IMR-90 (cell line): Measurements from ENCODE around the gene LARGE2. TPM values are rescaled to one million over a fixed set of nuclear protein-coding genes. Genes with fewer than 3 reads are reported as not detected.

Source experiments
- ATAC-seq: fragments of 200-7000 bp; cut with Tn5 transposase; 2 replicates; pipeline ENCODE4 v1.9.1; 2020; ENCODE audit warnings: low read depth, mild to moderate bottlenecking, moderate library complexity
- BruUV-seq: library from RNA; stranded (reverse); fragments of 400-500 nt; replicated peaks from 2 replicates; lab custom pipeline; 2021; lab: Mats Ljungman, UMichigan
- CTCF ChIA-PET: fragments of 300-600 bp; formaldehyde crosslinking; extraction: SDS; loops from one replicate; lab custom pipeline; 2021; ENCODE audit warnings: antibody characterized with exemption; lab: Yijun Ruan, JAX
- POLR2A ChIA-PET: fragments of 300-600 bp; sonication (Branson Sonifier 250); formaldehyde crosslinking; loops from one replicate; lab custom pipeline; 2022; ENCODE audit warnings: antibody characterized with exemption; ENCODE audit not compliant: unreplicated experiment; lab: Charles Lee
- DNase-seq: peaks from one replicate; pipeline ENCODE4 v3.0.0; 2013
- H2AFZ ChIP-seq: replicated peaks from 2 replicates; pipeline ENCODE3; 2013; ENCODE audit warnings: low read length, mild to moderate bottlenecking; ENCODE audit not compliant: poor library complexity
- H2AK5ac ChIP-seq: 2 replicates; pipeline ENCODE4 v1.6.1; 2013; ENCODE audit warnings: low read depth, low read length, inconsistent platforms
- H2AK9ac ChIP-seq: replicated peaks from 2 replicates; pipeline ENCODE3; 2013; ENCODE audit warnings: mild to moderate bottlenecking, low read depth, low read length, moderate library complexity; ENCODE audit not compliant: poor library complexity
- H2BK120ac ChIP-seq: 2 replicates; pipeline ENCODE4 v1.6.1; 2013; ENCODE audit warnings: low read depth, low read length, inconsistent platforms
- H2BK15ac ChIP-seq: 3 replicates; pipeline ENCODE4 v1.6.1; 2013; ENCODE audit warnings: low read depth, low read length, inconsistent platforms
- H2BK20ac ChIP-seq: 2 replicates; pipeline ENCODE4 v1.6.1; 2013; ENCODE audit warnings: low read depth, mild to moderate bottlenecking, inconsistent platforms, low read length, moderate library complexity
- H2BK5ac ChIP-seq: 2 replicates; pipeline ENCODE4 v1.6.1; 2013; ENCODE audit warnings: mild to moderate bottlenecking, low read depth, low read length, inconsistent platforms; ENCODE audit not compliant: poor library complexity, severe bottlenecking
- H3K14ac ChIP-seq: replicated peaks from 2 replicates; pipeline ENCODE4 v1.6.1; 2013; ENCODE audit warnings: low read depth, low read length, inconsistent platforms
- H3K18ac ChIP-seq: 2 replicates; pipeline ENCODE4 v1.6.1; 2013; ENCODE audit warnings: low read depth, low read length, control low read depth
- H3K23ac ChIP-seq: 2 replicates; pipeline ENCODE4 v1.6.1; 2013; ENCODE audit warnings: low read depth, low read length, inconsistent platforms
- H3K27ac ChIP-seq: 2 replicates; pipeline ENCODE4 v1.5.1; 2013; ENCODE audit warnings: mild to moderate bottlenecking, control low read depth, low read length; ENCODE audit not compliant: insufficient read depth
- H3K27me3 ChIP-seq: 2 replicates; pipeline ENCODE4 v1.6.1; 2013; ENCODE audit warnings: low read length; ENCODE audit not compliant: control insufficient read depth, insufficient read depth
- H3K36me3 ChIP-seq: 2 replicates; pipeline ENCODE4 v1.6.1; 2013; ENCODE audit warnings: low read length, mixed read lengths; ENCODE audit not compliant: control insufficient read depth, insufficient read depth
- H3K4ac ChIP-seq: 2 replicates; pipeline ENCODE4 v1.6.1; 2013; ENCODE audit warnings: low read depth, low read length, inconsistent platforms
- H3K4me1 ChIP-seq: 2 replicates; pipeline ENCODE4 v1.6.1; 2013; ENCODE audit warnings: low read length, mixed read lengths; ENCODE audit not compliant: control insufficient read depth, insufficient read depth
- H3K4me2 ChIP-seq: 2 replicates; pipeline ENCODE4 v1.6.1; 2013; ENCODE audit warnings: low read depth, mild to moderate bottlenecking, control low read depth, low read length, moderate library complexity
- H3K4me3 ChIP-seq: 2 replicates; pipeline ENCODE4 v1.5.1; 2013; ENCODE audit warnings: low read depth, mild to moderate bottlenecking, control low read depth, low read length, moderate library complexity; ENCODE audit not compliant: insufficient read depth
- H3K56ac ChIP-seq: 2 replicates; pipeline ENCODE4 v1.6.1; 2013; ENCODE audit warnings: low read length, inconsistent platforms; ENCODE audit not compliant: insufficient read depth; ENCODE audit errors: extremely low read depth
- H3K79me1 ChIP-seq, 2 experiments: 2 replicates each; pipeline ENCODE4 v1.6.1; 2013; ENCODE audit warnings: low read length in 2 of 2, inconsistent platforms in 1 of 2, low read depth in 1 of 2
- H3K9ac ChIP-seq: 2 replicates; pipeline ENCODE4 v1.6.1; 2013; ENCODE audit warnings: low read depth, low read length, control low read depth
- H3K9me1 ChIP-seq: 2 replicates; pipeline ENCODE4 v1.6.1; 2013; ENCODE audit warnings: low read length, inconsistent platforms; ENCODE audit not compliant: insufficient read depth
- H3K9me3 ChIP-seq: 2 replicates; pipeline ENCODE4 v1.6.1; 2013; ENCODE audit warnings: low read length; ENCODE audit not compliant: control insufficient read depth, insufficient read depth
- H4K20me1 ChIP-seq: 2 replicates; pipeline ENCODE4 v1.6.1; 2013; ENCODE audit warnings: low read length, inconsistent platforms; ENCODE audit not compliant: insufficient read depth
- H4K5ac ChIP-seq: 2 replicates; pipeline ENCODE4 v1.6.1; 2013; ENCODE audit warnings: mild to moderate bottlenecking, low read depth, low read length, control low read depth
- H4K8ac ChIP-seq, 2 experiments: 2 replicates each; pipeline ENCODE4 v1.6.1; 2013; ENCODE audit warnings: low read depth in 2 of 2, low read length in 2 of 2, control low read depth in 1 of 2, inconsistent platforms in 1 of 2
- H4K91ac ChIP-seq: 2 replicates; pipeline ENCODE4 v1.6.1; 2013; ENCODE audit warnings: low read depth, low read length, inconsistent platforms; ENCODE audit not compliant: insufficient read depth
- CEBPB ChIP-seq: IDR thresholded peaks from 2 replicates; pipeline ENCODE4 v1.6.1; 2012; ENCODE audit warnings: low read depth, low read length, improper control_type of control experiment
- CTCF ChIP-seq: conservative IDR thresholded peaks from 2 replicates; pipeline ENCODE4 v1.5.1; 2012; ENCODE audit warnings: mild to moderate bottlenecking, low read depth, low read length, improper control_type of control experiment
- WGBS, 2 experiments: methylation state at CpG; one replicate each; pipeline versions ENCODE4 v1.1.5 to v1.1.7; 2013; ENCODE audit warnings: missing lambda C conversion rate in 2 of 2; ENCODE audit not compliant: insufficient read length in 1 of 2; ENCODE audit errors: extremely low coverage in 2 of 2; 5-methylcytosine and 5-hydroxymethylcytosine counted together
- dilution Hi-C: fragments of 300-500 bp; cut with HindIII; formaldehyde crosslinking; loops from one replicate; pipeline ENCODE4 v1.14.3; 2018; ENCODE audit warnings: low sequenced_read_pairs; ENCODE audit not compliant: unreplicated experiment
- in situ Hi-C: fragments of 300-500 bp; cut with MboI; formaldehyde crosslinking; loops from 3 replicates; pipeline ENCODE4 v1.14.3; 2019; ENCODE audit warnings: low sequenced_read_pairs, inconsistent platforms, mixed read lengths
- intact Hi-C: fragments of 100-400 bp; cut with micrococcal nuclease; formaldehyde crosslinking; loops from 2 replicates; pipeline ENCODE4 v1.10.0; 2022
- polyA plus RNA-seq, 3 experiments: library from polyadenylated mRNA; depleted of rRNA; stranded (reverse); fragments of >200 nt; gene quantifications; 2 replicates each; pipeline ENCODE4 v1.2.3, GENCODE V29; 2012; ENCODE audit warnings: low replicate concordance in 1 of 3
- total RNA-seq: library from RNA; depleted of rRNA; stranded (reverse); fragments of >200 nt; gene quantifications from 2 replicates; pipeline ENCODE4 v1.2.3, GENCODE V29; 2012

Gene LARGE2
- total and polyA plus RNA-seq, 2 of the 4 experiments (the other 2 are of a cell fraction), result 0.03 TPM; not detected in 1

- no peak overlapping the region for H4K5ac ChIP-seq
- DNase-seq (no peak), ATAC-seq (no peak)
- H3K4me2 ChIP-seq, result no peak overlapping the region
- 100% methylated on average over 1 of the region's 8 CpGs; no CpG with 5 or more reads in 1 of the 2 experiments for WGBS, 2 experiments
- H3K9me3 ChIP-seq, result no peaks in the 10 kb centered on the region
- H3K9me1 ChIP-seq, result no peaks in the 10 kb centered on the region
- H2AK5ac ChIP-seq, result no peak overlapping the region
- no peak overlapping the region for H3K56ac ChIP-seq
- H2BK15ac ChIP-seq, result no peak overlapping the region
- H3K27me3 ChIP-seq, result no peaks in the 10 kb centered on the region
- H3K4ac ChIP-seq, result no peak overlapping the region
- H3K4me1 ChIP-seq, result no peaks in the 10 kb centered on the region; the same call in 1 of the 2 replicates
- H3K18ac ChIP-seq, result no peak overlapping the region
- H2BK20ac ChIP-seq, result no peak overlapping the region
- no peak overlapping the region for H2BK120ac ChIP-seq
- no peak for TF ChIP-seq CEBPB
- TF ChIP-seq CTCF, result no peak
- in situ Hi-C loops (no loop called here), dilution Hi-C loops (no loop called here), intact Hi-C loops (no loop called here)
- no peak overlapping the region for H2BK5ac ChIP-seq
- H3K27ac ChIP-seq, result no peak overlapping the region
- no TSS peak for BruUV-seq
- ChIA-PET POLR2A (no interaction called here), CTCF (no interaction called here)
- no peak overlapping the region for H2AFZ ChIP-seq
- H4K8ac ChIP-seq, result no peak overlapping the region
- no peak overlapping the region for H4K91ac ChIP-seq
- peaks cover 45% of the 10 kb centered on the region for H3K36me3 ChIP-seq
- no peaks in the 10 kb centered on the region for H3K79me1 ChIP-seq
- no peak overlapping the region for H3K23ac ChIP-seq
- H4K20me1 ChIP-seq, result peaks cover 7% of the 10 kb centered on the region; the same call in 1 of the 2 replicates
- no peak overlapping the region for H3K14ac ChIP-seq
- H3K9ac ChIP-seq, result no peak overlapping the region
- H3K4me3 ChIP-seq, result no peak overlapping the region
- H2AK9ac ChIP-seq, result no peak overlapping the region
Measured at GRCh38 chr11:45932217-45932616, 9.8 kb downstream of the LARGE2 start.
